Measurements from ENCODE around the gene ABCD2. TPM values are rescaled to one million over a fixed set of nuclear protein-coding genes. Genes with fewer than 3 reads are reported as not detected.

The ABCD2 gene
- total RNA-seq, 1 experiment from 2014 or later: not detected

- no peak overlapping the region for H4K8ac ChIP-seq (replicated peaks; ENCODE audit: insufficient read length, low read depth, low read length)
- no peaks in the 10 kb centered on the region for H3K9me3 ChIP-seq (ENCODE audit: control insufficient read depth, low read depth, low read length)
- TF ChIP-seq CTCF (conservative IDR thresholded peaks at IDR 0.05): no peak
- no peak overlapping the region for H2BK15ac ChIP-seq (ENCODE audit: low read depth, low read length)
- no peaks in the 10 kb centered on the region for H3K79me2 ChIP-seq (ENCODE audit: insufficient read depth, low read length)
- H3K27ac Mint-ChIP-seq: no peak overlapping the region
- no peak overlapping the region for H2BK20ac ChIP-seq (ENCODE audit: low read depth, low read length, poor library complexity, severe bottlenecking)
- H3K14ac ChIP-seq (ENCODE audit: insufficient read depth, low read length): no peak overlapping the region
- no peaks in the 10 kb centered on the region for H4K20me1 ChIP-seq (ENCODE audit: control insufficient read depth, insufficient read depth, insufficient read length)
- H3K9ac ChIP-seq (ENCODE audit: extremely low read depth, insufficient read length, low read length): no peak overlapping the region
- H2AFZ ChIP-seq (ENCODE audit: low read length): no peak overlapping the region
- H3K79me1 ChIP-seq (ENCODE audit: insufficient read depth, low read depth, low read length, poor library complexity, severe bottlenecking): no peaks in the 10 kb centered on the region
- no peaks in the 10 kb centered on the region for H3K27me3 Mint-ChIP-seq (ENCODE audit: low read depth)
- peaks cover 6% of the 10 kb centered on the region in 2 experiments; a peak in 3 of 4 replicates for H3K4me1 Mint-ChIP-seq
- no peak overlapping the region for H2BK5ac ChIP-seq (ENCODE audit: insufficient read length, low read length)
- H3T11ph ChIP-seq (ENCODE audit: low read length): no peak overlapping the region
- H3K4me2 ChIP-seq (ENCODE audit: insufficient read depth, insufficient read length, low read length): no peak overlapping the region
- DNase-seq: no peak
- H2BK120ac ChIP-seq (ENCODE audit: low read depth, low read length, poor library complexity, severe bottlenecking): no peak overlapping the region
- no peaks in the 10 kb centered on the region for H3K36me3 Mint-ChIP-seq (ENCODE audit: insufficient read depth in 1 of 3, low read depth in 3 of 3)
- H4K5ac ChIP-seq (ENCODE audit: insufficient read length, low read depth, low read length): no peak overlapping the region
- WGBS (ENCODE audit: extremely low coverage, insufficient read length, low lambda C conversion rate): no CpG with 5 or more reads among the region's 1 CpG
- no peaks in the 10 kb centered on the region for H3K27me3 ChIP-seq (ENCODE audit: insufficient read depth, low read length)
- no peak overlapping the region for H4K91ac ChIP-seq (ENCODE audit: insufficient read length, low read depth, low read length)
- no peak overlapping the region for H3K56ac ChIP-seq (ENCODE audit: insufficient read length, low read depth, low read length)
- no peak overlapping the region for H3K27ac ChIP-seq (ENCODE audit: insufficient read length, low read depth, low read length)
- no peak overlapping the region for H2BK12ac ChIP-seq (ENCODE audit: insufficient read length, low read depth, low read length)
- H3K9me3 Mint-ChIP-seq: no peaks in the 10 kb centered on the region; a peak in 1 of 5 replicates
- no peaks in the 10 kb centered on the region for H3K23me2 ChIP-seq (ENCODE audit: insufficient read length, low read depth, low read length, poor library complexity, severe bottlenecking)
- no peak overlapping the region for H2AK5ac ChIP-seq (ENCODE audit: insufficient read length, low read length)
- no peak overlapping the region for H3K18ac ChIP-seq (ENCODE audit: insufficient read length, low read depth, low read length)
- H3K4me3 Mint-ChIP-seq: no peak overlapping the region
- no peak overlapping the region for H3K23ac ChIP-seq (ENCODE audit: insufficient read length, low read depth, low read length)
- H3K4me1 ChIP-seq (ENCODE audit: insufficient read depth, low read length): no peaks in the 10 kb centered on the region
- H3K4ac ChIP-seq (ENCODE audit: low read depth, low read length): no peak overlapping the region
These were observed 9.2 kb upstream of the ABCD2 start for GRCh38 chr12:39628836-39629235.

Data from H9 (cell line).